ENCODE measurements around the gene OR10G7.
A peak's percentile ranks its signal among the peaks of the same experiment; 100 is the strongest.

OR10G7 gene

GRCh38 chr11:124079631-124080326 lies 38.7 kb upstream of the OR10G7 start:
- in situ Hi-C loops (cut with MboI; ENCODE audit: low sequenced_read_pairs, unreplicated experiment), result loop anchor here (10.0 kb wide), 1 partner anchor 115 kb away; no protein-coding TSS in a partner anchor
- no peak for DNase-seq (ENCODE audit: low spot score)

GRCh38 chr11:124078591-124078990 lies 37.5 kb upstream of the OR10G7 start:
- in situ Hi-C loops (cut with MboI; ENCODE audit: low sequenced_read_pairs, unreplicated experiment), result loop anchor here (10.0 kb wide), 1 partner anchor 116 kb away; no protein-coding TSS in a partner anchor
- no peak for DNase-seq (ENCODE audit: low spot score)
- TF ChIP-seq CTCF (IDR thresholded peaks at IDR 0.05; ENCODE audit: borderline replicate concordance, control extremely low read depth, extremely low read depth, insufficient read depth, missing control alignments), result no peak

More at GRCh38 chr11:124079631-124080326, 38.7 kb upstream of the OR10G7 start:
- TF ChIP-seq CTCF (IDR thresholded peaks at IDR 0.05; ENCODE audit: borderline replicate concordance, control extremely low read depth, extremely low read depth, insufficient read depth, missing control alignments), result no peak

- in situ Hi-C loops (cut with MboI; ENCODE audit: low sequenced_read_pairs, unreplicated experiment), result loop anchor here (10.0 kb wide), 1 partner anchor 118 kb away; no protein-coding TSS in a partner anchor
- no peak for DNase-seq (ENCODE audit: low spot score)
- TF ChIP-seq CTCF (IDR thresholded peaks at IDR 0.05; ENCODE audit: borderline replicate concordance, control extremely low read depth, extremely low read depth, insufficient read depth, missing control alignments), result no peak
Measured at GRCh38 chr11:124077266-124077665, 36.1 kb upstream of the OR10G7 start.

- in situ Hi-C loops (cut with MboI; ENCODE audit: low sequenced_read_pairs, unreplicated experiment), result loop anchor here (10.0 kb wide), 1 partner anchor 119 kb away; no protein-coding TSS in a partner anchor
- no peak for TF ChIP-seq CTCF (IDR thresholded peaks at IDR 0.05; ENCODE audit: borderline replicate concordance, control extremely low read depth, extremely low read depth, insufficient read depth, missing control alignments)
- DNase-seq (ENCODE audit: low spot score), result peak; percentile 54
Measured at GRCh38 chr11:124075841-124076651, 34.9 kb upstream of the OR10G7 start.

- DNase-seq (ENCODE audit: low spot score), result no peak
- in situ Hi-C loops (cut with MboI; ENCODE audit: low sequenced_read_pairs, unreplicated experiment), result loop anchor here (10.0 kb wide), 1 partner anchor 119 kb away; no protein-coding TSS in a partner anchor
- TF ChIP-seq CTCF (IDR thresholded peaks at IDR 0.05; ENCODE audit: borderline replicate concordance, control extremely low read depth, extremely low read depth, insufficient read depth, missing control alignments), result no peak
Measured at GRCh38 chr11:124075492-124075840, 34.3 kb upstream of the OR10G7 start.

- in situ Hi-C loops (cut with MboI; ENCODE audit: low sequenced_read_pairs, unreplicated experiment), result loop anchor here (10.0 to 25.0 kb wide), 2 partner anchors 120 to 513 kb away; no protein-coding TSS in a partner anchor
- no peak for DNase-seq (ENCODE audit: low spot score)
- no peak for TF ChIP-seq CTCF (IDR thresholded peaks at IDR 0.05; ENCODE audit: borderline replicate concordance, control extremely low read depth, extremely low read depth, insufficient read depth, missing control alignments)
Measured at GRCh38 chr11:124074554-124074953, 33.4 kb upstream of the OR10G7 start.
